ENCODE data around the gene ZC3H14.
"Not testable (repeated sequence)": the region's sequence is repeated elsewhere in the genome, so short reads cannot be mapped to it uniquely, and the experiment has no call there.

Gene ZC3H14

DNA sequence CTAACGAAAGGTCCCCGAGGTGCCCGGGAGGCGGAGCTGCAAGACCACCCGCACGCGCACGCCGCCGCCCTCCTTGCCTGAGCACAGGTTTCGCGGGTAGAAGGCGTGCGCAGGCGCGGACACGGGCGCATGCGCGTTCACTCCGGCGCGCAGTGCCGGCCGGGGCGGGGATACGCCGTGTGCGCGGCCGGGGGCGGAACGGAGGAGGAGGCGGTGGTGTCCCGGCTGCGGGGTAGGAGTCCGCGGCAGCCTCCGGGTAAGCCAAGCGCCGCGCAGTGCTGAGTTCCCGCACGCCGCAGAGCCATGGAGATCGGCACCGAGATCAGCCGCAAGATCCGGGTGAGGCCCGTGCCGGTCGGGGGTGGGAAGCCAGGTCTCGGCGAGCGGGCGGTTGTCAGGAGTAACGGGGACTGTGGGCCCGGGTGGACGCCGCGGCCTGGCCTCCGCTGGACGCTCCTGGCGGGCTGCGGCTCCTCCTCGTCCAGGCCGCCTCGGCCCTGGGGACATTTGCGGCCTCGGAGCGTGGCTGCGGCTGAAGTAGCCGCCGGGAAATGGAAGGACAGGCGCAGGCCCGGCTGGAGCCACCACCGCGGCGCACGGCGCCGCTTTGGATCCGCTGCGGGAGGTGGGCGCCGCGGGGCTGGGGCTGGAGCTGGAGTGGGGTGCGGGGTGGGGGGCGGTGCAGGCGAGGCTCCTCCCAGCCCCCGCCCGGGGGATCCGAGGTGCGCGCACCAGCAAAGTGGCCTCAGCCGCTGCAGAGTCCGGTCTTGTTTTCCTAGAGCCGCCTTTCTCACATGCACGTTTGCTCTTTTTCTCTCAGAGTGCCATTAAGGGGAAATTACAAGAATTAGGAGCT lies at the start of gene ZC3H14:
Gene ZC3H14 (plus strand): TSS at position 207 of the 856 bp plus-strand sequence. CDS start 97 bp downstream, at position 304.
- DNase-seq = peak; percentile 89

DNA sequence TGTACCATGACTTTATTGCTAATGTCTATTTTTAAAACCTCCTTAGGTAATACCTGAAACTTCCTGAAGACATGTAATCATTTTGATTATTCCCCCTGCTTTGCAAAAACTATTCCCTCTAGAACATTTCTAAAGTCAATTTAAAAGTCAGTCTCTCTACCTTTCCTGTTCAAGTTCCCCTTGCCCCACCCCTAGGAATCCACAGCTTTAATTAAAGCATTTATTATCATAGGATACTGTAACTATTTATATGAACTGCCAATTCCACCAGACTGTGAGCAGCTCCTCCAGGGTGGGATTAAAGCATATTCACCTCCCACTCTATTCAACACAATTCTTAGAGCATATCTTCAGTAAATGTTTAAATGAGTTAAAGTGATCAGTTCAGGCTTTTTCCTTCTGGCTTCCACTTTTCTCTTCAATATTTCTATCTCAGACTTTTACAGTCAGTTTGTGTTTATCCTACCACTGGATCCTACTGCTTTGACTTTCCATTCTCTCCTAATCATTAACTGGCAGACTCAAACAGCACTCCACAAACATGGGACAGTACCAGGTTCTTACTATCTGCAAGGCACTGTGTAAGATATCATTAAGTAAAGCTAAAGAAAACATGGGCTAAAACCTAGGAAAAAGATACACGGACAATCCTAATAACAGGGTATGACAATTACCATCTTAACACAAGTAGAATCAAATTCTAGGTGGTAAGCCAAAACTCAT lies 47.2 kb upstream of the ZC3H14 start:
- no peak for DNase-seq

GRCh38 chr14:88516861-88517357 lies 45.9 kb upstream of the ZC3H14 start:
- no peak for DNase-seq

DNA sequence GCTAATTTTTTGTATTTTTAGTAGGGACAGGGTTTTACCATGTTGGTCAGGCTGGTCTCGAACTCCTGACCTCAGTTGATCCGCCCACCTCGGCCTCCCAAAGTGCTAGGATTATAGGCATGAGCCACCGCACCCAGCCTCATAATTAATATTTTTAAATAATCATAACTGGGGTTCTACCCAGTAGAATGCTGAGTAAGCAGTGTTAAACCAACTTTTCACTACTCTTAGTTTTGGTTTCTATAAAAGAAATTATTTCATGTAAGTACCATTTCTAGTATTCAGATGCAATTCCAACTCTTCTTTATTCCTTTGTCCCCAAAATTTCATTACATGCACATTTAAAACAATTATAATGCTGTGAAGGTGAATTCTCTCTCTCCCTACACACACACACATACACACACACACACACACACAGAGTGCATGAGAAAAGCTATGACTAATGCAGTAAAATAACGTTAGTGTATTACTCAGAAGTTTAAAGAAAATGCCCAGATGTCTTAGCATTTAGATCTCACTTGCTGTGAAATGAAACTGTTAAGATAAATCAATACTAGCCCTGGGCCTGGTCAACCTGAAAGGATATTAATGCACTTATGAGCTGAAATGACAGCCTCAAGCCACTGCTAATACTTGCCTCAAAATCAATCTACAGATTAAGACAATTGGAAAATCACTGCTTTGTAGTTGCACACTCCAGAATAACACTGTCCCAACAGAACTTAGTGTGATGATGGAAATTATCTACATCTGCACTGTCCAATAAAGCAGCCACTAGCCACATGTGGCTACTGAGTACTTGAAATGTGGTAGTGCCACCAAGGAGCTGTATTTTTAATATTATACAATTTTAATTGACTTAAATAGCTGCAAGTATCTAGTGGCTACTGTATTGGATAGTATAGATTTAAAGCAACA lies 44.0 kb upstream of the ZC3H14 start:
- peak; percentile 70 for DNase-seq

GRCh38 chr14:88519907-88520306 lies 42.9 kb upstream of the ZC3H14 start:
- no peak for DNase-seq

GRCh38 chr14:88521818-88522217 lies 41.0 kb upstream of the ZC3H14 start:
- no peak for DNase-seq

DNA sequence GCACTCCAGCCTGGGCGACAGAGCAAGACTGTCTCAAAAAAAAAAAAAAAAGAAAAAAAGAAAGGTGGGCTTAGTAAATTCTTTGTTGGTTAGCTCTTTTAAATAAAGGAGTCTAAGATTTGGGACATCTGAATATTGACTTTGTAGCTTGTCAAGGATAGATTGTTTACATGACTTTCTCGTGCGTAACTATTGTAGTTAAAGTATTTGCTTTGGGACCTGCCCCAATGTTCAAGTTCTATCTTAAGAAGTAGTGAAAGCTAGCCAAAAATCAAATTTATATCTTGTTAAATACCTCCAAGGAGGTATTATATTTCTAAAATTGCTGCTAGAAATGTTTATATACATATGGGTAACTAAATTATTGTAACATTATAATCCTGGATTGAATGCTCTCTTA lies 40.4 kb upstream of the ZC3H14 start:
- DNase-seq = no peak

- DNase-seq = not testable (repeated sequence)
Observed at GRCh38 chr14:88529889-88530288, 32.9 kb upstream of the ZC3H14 start.

DNA sequence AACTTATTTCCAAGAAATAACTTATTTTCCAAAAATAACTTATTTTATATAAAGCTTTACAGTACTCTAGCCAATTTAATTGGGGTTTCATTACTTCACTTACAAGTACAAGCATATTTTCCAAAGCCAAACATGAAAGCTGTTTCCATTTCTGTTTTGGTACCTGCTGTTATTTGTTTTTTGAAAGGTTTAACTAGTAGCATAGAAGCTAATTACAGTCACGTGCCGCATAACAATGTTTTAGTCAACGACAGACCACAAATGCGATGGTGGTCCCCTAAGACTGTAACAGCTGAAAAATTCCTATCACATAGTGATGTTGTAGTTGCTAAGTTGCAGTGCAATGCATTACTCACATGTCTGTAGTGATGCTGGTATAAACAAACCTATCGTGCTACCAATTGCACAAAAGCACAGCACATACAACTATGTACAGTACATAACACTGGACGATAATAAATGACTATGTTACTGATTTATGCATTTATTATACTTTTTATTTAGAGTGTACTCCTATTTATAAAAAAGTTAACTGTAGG lies 29.7 kb upstream of the ZC3H14 start:
- no peak for DNase-seq

DNA sequence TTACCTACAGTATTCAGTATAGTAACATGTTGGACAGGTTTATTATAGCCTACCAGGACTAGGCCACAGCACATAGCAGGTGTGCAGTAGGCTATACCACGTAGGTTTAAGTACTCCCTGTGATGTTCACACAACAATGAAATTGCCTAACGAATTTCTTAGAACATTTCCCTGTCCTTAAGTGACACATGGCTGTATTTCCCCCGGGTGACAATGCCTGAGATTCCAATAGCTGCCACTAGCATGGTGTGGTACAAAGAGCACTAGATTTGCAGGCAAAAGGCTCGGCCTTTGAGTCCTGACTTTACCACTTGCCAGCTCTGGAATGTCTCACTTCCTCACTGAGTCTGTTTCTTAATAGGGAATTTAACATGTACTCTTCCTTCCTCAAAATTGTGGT lies 27.7 kb upstream of the ZC3H14 start:
- DNase-seq = no peak

DNA sequence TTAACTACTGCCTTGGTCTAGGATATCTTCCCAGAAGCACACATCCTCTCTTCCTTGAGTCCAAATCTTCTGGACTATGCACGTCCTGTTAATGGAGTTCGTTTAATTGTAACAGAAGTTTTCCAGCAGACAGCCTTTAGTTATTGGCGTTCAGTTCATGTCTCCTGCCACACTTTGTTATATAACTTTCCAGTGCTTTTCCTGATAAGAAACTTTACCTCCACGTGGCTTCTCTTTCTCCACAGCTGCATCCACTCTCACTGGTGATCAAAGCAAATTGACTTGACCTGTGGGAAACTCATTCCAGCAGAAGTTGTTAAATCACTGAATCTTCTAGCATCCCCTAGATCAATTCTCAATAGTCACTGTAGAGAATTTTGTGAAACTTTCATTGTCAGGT lies 27.0 kb upstream of the ZC3H14 start:
- no peak for DNase-seq

DNA sequence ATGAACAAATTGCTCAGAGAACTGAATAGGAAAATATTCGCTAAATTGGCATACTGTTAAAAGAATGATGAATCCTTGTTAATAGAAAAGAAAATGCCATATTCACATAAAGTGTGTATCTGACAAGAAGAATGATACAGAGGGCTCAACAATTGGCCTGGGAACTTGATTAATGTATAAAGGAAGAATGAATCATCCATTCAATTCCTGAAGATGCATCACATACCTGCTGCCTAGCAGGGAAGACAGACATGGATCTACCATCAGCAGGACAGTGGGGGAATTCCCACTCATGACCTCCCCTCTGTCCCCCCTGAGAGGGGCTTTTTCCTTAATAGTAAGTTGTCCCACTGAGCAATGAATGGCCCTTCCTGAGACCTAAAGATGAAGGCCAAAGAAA lies 21.5 kb upstream of the ZC3H14 start:
- DNase-seq = peak; percentile 15

DNA sequence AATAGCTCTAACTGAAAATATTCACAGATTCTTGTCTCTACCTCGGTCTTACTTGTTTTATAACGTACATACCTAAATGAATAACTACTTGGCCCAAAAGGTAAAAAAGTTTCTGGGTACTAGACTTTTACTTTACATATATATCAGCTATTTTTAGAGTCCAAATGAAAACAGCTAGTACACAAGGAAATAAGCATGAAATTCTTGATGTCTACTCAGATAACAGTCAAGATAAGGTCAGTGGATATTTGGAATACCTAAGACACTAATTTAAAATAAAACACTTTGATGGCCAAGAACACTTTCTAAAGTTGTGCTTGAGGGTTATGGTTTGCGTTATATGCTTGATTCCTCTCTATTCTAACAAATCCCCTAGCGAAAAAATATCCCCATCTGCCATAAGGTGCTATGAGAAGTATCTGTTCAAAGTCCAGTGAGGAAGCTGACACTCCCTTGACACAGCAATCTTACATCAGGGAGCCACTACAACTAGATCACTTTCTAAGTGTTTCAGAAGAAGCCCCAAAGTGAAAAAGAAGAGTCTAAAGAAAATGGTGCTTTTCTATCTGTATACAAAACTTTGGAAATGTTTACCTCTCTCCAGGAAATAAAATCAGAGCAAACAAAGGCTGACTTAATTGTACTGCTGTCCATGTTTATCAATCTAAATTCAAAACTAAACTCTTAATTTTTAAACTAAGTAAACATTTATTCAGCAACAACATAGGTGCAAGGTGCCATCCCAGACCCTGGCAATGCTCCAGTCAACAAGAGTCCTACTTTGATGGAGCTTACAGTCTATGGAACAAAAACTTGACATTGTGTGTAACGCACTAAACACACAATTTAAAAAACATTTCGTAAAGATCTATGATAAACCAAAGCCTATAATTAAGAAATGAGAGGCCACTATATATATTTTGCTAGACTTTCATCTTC lies 19.7 kb upstream of the ZC3H14 start:
- no peak for DNase-seq

GRCh38 chr14:88545256-88545655 lies 17.6 kb upstream of the ZC3H14 start:
- DNase-seq = no peak

- DNase-seq = no peak
Observed at GRCh38 chr14:88546621-88547385, 16.0 kb upstream of the ZC3H14 start.

DNA sequence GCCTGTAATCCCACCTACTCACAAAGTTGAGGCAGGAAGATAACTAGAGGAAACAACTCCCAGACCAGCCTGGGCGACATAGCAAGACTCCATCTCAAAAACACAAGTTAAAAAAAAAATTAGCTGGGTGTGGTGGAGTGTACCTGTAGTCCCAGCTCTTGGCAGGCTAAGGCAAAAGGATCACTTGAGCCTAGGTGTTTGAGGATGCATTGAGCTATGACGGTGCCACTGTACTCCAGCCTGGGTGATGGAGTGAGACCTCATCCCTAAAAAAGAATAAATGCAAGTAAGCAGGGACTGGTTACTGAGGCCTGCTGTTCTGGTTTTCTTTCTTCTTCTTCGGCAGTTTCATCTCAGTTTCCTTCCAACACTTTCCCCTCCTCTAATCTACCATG lies 15.5 kb upstream of the ZC3H14 start:
- DNase-seq = no peak

- DNase-seq = no peak
Observed at GRCh38 chr14:88550078-88550477, 12.8 kb upstream of the ZC3H14 start.

- DNase-seq = peak; percentile 88
Observed at GRCh38 chr14:88551094-88551870, 11.6 kb upstream of the ZC3H14 start.

- peak; percentile 27 for DNase-seq
Observed at GRCh38 chr14:88551980-88552431, 10.8 kb upstream of the ZC3H14 start.

GRCh38 chr14:88552876-88553275 lies 10.0 kb upstream of the ZC3H14 start:
- no peak for DNase-seq

Measured in fibroblast of skin of right biceps (primary cell).